GM12872 (cell line): Measurements from ENCODE around the gene DSP.

Experiments used
- TF ChIP-seq, protein P1 (sequence below): IDR thresholded peaks from 3 replicates; pipeline ENCODE4 v1.5.1; 2011; ENCODE audit warnings: low read depth, mild to moderate bottlenecking, low read length, moderate library complexity; ENCODE audit not compliant: insufficient read depth

DSP gene

DNA sequence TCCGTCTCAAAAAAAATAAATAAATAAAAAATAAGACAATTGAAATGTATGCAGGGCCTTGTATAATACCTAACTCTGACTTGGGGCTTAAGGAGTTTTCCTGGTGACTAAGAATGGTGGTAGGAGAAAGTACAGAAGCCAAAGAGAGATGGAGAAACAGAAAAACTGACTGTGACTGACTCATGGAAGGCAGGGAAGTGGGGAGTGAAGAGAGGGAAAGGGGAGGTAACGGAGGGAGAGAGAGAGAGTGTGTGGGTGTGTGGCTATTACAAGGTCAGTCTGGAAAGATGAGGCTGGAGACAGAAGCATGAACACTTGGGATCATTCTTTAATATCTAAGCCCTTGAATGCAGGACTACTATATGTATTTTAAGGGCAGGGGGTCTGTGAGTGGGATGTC is 87.0 kb downstream of the DSP start:
- TF ChIP-seq, protein P1, sequence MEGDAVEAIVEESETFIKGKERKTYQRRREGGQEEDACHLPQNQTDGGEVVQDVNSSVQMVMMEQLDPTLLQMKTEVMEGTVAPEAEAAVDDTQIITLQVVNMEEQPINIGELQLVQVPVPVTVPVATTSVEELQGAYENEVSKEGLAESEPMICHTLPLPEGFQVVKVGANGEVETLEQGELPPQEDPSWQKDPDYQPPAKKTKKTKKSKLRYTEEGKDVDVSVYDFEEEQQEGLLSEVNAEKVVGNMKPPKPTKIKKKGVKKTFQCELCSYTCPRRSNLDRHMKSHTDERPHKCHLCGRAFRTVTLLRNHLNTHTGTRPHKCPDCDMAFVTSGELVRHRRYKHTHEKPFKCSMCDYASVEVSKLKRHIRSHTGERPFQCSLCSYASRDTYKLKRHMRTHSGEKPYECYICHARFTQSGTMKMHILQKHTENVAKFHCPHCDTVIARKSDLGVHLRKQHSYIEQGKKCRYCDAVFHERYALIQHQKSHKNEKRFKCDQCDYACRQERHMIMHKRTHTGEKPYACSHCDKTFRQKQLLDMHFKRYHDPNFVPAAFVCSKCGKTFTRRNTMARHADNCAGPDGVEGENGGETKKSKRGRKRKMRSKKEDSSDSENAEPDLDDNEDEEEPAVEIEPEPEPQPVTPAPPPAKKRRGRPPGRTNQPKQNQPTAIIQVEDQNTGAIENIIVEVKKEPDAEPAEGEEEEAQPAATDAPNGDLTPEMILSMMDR = no peak

DNA sequence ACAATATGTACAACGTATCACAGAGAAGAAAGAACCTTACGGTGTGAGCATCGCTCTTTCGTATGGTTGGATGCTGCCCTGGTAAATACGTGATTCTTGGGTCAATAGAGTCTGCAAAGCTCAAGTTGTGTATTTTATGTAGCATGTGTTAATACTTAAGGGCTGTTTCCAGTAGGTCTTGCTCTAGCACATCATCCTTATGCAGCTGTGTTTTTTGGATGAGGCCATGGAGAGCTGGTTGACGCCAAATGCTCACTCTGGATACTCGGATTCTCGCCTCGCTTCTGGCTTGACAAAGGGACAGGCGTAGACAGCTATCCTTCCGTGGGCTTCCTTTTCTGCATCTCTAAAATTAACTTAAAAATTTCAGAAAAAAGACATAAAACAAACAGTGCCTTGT is 87.4 kb downstream of the DSP start:
- TF ChIP-seq, protein P1 = no peak

DNA sequence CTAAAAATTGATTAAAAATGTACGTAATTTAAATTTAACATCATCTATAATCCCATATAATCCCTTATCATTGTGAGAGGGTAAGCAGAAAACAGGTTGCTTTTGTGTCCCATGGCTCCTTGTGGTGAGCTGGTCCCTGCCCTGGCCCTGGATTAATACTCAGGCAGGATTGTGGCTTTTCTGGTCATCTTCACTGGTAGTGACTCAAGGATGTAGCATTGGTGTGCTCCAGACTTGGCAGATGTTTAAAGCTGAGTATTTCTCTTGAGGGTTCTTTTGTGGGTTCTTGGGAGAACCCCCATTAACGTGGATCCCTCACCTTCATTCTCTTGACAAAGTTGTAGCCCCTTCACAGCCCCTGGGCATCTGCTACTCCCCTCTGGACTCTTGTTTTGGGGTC is 87.8 kb downstream of the DSP start:
- TF ChIP-seq, protein P1 = no peak

DNA sequence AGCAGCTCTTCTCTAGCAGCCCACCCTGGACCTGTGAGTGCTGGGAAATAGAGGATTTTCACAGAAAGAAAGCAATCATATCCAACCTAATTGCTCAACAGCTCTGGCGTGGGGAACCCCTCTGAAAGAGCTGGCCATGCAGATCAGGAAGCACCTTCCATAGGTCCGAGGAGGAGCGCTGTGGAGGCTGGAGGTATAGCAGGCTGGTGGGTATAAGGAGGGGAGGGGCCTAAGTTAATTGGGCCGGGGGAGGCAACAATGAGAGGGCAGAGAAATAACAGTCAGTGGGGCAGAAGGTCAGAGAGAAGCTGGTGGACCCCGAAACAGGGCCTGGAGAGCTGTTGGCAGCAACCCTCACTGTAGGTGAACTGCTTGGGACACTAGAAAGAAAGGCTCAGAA is 89.3 kb downstream of the DSP start:
- TF ChIP-seq, protein P1 = no peak

DNA sequence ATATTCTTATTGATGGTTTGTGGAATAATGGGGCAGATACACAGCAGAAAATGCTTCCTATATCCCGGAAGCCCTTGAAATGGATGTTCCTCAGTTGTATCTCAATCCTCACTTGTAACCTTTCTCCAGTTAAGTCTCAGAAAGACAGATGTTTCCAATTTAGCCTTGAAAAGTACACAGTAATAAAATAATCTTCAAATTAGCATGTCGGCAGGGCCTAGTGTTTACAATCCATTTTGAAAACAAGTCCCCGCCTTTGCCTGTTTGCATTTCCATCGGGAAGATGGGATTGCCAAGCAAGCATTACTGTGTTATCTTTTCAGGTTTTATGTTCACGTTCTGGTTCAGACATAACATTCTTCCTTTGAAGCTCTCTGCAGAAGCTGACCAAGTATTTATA is 90.0 kb downstream of the DSP start:
- TF ChIP-seq, protein P1 = no peak

DNA sequence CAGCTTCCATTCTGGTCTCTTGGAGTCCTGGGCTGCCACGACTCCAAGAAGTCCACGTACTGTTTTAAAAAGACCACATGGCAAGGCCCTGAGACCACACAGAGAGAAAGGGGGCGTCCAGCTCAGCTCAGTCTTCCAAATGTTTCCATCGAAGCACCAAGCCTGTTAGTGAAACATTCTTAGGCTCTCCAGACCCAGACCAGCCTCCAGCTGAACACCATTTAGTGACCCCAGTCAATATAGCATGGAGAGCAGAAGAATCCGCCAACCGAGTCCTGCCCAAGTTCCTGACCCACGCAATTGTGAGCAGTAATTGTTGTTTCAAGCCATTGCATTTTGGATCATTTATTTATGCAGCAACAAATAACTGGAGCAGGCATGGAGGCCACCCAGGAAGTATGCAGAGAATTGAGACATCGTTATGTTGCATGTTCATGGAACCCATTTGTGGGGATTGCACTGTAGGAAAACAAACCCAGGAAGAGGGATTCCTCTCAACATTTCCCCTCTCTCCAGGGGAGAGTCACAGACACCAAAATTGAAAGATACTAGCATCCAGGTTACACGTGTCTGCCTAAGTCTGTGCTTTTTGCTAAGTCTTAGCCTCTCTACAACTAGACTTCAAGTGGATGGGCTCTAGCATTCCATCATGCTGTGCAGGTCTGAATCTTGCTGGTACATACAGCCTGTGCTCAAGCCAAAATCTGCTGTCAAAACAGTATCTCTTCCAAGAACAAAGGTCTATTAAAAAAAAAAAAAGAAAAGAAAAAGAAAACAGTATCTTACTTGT is 91.2 kb downstream of the DSP start:
- TF ChIP-seq, protein P1 = no peak

DNA sequence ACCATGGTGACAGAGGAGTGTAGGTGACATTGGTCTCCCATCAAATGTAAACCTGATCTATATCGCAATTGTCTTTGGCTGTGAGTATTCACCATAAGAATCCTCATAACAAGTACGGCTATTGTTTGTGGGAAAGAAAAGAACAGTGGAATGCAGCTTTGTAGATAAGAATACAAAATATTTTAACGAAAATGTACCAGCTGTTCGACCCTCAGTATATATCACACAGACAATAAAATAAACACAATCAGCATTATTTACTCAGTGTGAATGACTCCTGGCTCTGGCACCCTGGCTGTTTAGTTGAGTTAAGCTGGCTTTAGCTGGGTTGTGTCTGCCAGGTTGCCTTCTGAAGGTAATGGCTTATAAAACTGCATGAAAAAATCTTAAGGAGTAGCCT is 91.9 kb downstream of the DSP start:
- TF ChIP-seq, protein P1 = no peak

DNA sequence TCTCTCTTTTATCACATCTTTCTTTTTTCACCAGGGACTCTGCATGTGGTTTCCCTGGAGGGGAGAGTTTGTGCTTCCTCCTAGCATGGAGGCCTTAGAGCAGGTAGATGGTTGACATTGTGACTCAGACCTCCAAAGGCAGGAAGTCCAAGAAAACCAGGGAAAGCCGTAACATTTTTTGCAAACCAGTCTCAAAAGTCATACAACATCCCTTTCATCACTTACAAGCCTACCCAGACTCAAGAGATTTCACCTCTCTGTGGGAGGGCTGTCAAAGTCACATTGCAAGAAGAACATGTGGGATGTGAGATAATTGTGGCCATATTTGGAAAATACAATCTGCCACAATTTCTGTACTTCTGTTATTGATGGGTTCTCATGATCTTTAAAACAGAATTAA is 94.7 kb downstream of the DSP start:
- TF ChIP-seq, protein P1 = no peak
